Right renal pelvis (tissue), 4 donors: ENCODE results near the gene PDZD2. TPM values are rescaled to one million over a fixed set of nuclear protein-coding genes. Genes with fewer than 3 reads are reported as not detected.
A peak's percentile ranks its signal among the peaks of the same experiment; 100 is the strongest.

Source experiments
- DNase-seq, 4 donors: peaks; one replicate each; pipeline ENCODE4 v3.0.0-alpha.2; 2013; ENCODE audit warnings: low read depth in 4 of 4, low spot score in 3 of 4, missing footprints in 1 of 4
- polyA plus RNA-seq, 4 donors: library from polyadenylated mRNA; unstranded; fragments of 120-200 nt; gene quantifications; one replicate each; pipeline ENCODE4 v1.2.1, GENCODE V29; 2013; ENCODE audit not compliant: insufficient read length in 4 of 4

The PDZD2 gene
- polyA plus RNA-seq, 4 donors = 14.9 to 21.5 (median 19.9) TPM

GRCh38 chr5:32088214-32088613, 449.3 kb downstream of the PDZD2 start:
- no peak for DNase-seq

- no peak for DNase-seq
Observed at GRCh38 chr5:32089146-32090000, 450.4 kb downstream of the PDZD2 start.

- no peak for DNase-seq
Observed at GRCh38 chr5:32090026-32090754, 451.3 kb downstream of the PDZD2 start.

GRCh38 chr5:32090755-32091128, 451.8 kb downstream of the PDZD2 start:
- DNase-seq = no peak

DNA sequence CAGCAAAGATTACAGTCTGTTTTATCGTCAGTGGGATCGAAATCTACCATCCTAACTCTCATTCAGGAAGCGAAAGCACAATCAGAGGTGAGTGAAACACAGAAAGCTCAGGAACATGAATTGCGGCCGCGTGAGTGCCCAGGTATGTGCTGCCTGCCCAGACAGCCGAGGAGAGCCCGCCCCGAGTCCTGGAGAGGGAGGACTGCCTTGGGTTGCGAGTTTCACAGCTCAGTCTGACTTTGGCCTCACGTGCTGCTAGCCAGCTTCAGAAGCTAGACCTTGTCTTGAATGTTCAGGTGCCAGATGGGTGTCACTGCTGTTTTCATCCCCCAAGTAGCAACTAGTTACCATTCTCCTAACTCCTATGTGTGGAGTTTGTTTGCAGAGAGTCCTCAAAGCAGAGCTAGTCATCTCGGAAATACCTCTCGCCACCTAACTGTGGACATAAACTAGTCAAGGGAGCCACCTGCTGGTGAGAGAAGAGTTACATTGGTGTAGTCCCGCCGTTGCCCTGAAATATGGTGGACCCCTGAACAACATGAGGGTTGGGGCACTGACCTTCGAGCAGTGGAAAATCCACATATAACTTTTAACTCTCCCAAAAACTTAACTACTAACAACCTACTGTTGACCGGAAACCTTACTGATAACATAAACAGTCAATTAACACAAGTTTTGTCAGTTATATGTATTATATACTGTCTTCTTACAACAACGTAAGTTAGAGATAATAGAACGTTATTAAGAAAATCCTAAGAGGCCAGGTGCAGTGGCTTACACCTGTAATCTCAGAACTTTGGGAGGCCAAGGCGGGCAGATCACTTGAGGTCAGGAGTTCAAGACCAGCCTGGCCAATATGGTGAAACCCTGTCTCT, 454.2 kb downstream of the PDZD2 start:
- DNase-seq = peak; percentile 54 to 67 (median 60)

DNA sequence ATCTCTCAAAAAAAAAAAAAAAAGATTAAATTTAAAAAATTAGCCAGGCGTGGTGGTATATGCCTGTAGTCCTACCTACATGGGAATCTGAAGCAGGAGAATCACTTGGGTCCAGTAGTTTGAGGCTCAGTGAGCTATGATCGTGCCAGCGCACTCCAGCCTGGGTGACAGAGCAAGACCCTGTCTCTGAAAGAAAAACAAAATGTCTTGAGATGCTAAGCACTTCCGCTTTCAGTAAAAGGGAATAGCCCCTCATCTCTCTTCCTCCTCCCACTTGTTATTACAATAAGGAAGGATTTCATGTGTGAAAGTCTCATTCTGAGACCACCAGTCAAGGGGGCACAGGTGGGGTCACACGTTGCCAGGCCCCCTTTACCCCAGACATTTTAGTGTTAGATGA, 455.8 kb downstream of the PDZD2 start:
- no peak for DNase-seq

DNA sequence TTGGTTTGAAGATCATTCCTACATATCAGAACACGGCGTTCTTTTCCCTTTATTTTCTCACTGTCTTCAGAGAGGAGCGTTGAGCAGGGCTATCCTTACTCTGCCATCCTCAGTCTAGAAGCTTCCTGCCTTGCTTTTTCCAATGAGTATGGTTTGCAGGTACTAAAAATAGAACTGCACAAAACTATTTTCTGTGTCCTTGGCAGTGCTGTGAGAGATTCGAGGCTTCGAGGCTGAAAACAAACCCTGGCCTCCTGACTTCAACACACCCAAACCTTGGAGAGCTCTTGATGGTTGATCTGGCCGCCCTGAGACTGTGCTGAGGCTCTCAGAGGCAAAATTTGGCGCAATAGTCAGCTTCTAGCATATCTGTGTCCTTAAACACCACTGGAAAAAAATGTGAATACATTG, 456.3 kb downstream of the PDZD2 start:
- no peak for DNase-seq

GRCh38 chr5:32096891-32097595, 458.1 kb downstream of the PDZD2 start:
- DNase-seq = no peak

GRCh38 chr5:32098291-32098690, 459.4 kb downstream of the PDZD2 start:
- DNase-seq = no peak

GRCh38 chr5:32098890-32099310, 460.0 kb downstream of the PDZD2 start:
- DNase-seq = no peak

DNA sequence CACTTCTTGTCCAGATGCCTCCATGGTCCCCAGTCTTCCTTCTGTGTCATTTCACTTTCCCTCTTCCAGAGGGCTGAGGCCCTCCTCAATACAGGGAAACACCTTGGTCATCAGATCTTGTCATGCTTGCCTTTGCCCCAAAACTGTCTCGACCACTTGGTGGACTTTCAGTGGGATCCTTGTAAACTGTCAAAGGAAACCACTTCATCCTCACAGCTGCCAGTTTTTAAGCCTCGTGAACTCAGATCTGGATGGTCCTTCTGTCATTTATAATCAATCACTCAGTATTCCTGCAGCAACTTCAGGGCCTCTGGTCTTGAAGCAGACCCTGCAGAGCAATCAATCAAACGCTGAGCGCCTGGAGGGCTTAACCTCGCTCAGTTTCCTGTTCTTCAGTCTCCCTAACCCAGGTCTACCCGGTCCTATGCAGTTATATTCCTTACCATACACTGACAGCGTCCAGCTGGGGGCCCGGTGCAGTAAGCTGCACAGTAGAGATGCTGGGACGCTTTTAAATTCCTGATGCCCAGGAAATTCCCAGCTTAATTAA, 460.6 kb downstream of the PDZD2 start:
- no peak for DNase-seq

DNA sequence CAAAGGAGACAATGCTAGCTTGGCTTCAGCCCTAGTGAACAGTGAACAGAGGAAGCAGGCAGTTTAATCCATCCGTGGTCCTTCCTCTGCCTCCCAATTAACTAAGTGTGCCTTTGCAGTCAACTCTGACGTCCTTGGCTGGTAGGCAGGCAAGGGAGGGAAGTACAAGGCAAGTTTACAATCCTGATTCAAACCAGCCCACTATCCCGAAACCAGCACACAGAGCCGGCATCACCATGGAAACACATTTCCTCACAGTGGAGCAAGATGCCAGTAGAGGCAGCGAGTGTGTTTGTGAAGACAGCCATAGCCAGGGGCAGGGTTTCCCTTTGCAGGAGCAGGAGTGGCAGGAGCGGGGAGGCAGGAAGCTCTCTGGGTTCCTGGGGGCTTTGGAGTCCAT, 461.3 kb downstream of the PDZD2 start:
- DNase-seq = no peak

DNA sequence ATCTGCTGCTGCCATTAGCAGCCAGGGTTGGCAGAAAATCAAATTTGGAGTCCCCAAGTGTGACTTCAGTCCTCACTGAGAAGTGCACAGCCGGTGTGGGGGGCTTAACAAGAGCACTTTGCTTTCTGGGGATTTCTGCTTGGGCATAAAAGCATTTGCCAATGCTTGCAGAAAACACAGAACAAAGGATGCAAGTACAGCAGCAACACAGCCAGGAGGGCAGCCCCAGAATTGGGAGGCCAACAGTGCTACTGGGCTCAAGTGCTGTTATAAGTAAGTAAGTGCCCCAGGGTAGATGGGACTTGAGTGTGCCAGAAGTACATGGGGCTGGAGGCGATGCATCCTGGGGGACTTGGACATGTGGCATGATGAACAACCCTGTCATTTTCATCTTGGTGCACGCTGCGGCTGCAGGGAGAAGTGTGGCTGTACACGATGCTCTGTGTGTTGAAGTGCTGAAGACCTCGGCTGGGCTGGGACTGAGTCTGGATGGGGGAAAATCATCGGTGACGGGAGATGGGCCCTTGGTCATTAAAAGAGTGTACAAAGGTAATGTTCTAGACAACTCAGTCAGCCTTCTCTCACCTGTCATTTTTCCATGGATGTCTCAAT, 461.9 kb downstream of the PDZD2 start:
- no peak for DNase-seq

DNA sequence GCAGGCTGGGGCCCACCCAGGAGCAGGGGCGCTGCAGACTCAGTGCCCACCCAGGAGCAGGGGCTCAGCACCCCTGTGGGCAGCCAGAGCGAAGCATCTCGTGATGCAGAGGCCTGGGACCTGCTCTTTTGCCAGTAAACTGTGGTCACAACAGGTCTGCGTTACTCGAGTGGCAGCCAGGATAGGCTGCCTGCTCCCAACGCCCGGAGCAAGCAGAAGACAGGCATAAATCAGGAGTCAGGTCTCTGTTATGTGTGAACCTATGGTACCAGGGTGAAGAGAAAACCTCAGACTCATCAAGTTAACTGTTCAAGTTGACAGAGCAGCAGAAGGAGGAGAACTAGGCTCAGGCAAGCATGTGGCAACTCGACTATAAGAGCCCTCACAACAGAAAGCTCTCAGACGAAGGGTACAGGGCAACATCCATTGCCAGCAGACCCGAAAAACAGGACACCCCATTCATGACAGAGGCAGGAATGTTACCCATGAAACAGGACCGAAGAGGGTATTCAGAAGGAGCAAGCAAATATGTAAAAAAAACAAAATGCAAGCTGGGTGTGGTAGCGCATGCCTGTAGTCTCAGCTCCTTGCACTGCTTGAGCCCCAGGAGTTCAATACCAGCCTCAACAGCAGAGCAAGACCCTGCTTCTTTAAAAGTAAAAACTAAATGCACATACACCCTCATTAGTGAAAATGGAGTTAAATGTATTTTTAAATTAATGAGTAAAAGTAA, 463.5 kb downstream of the PDZD2 start:
- DNase-seq = no peak

DNA sequence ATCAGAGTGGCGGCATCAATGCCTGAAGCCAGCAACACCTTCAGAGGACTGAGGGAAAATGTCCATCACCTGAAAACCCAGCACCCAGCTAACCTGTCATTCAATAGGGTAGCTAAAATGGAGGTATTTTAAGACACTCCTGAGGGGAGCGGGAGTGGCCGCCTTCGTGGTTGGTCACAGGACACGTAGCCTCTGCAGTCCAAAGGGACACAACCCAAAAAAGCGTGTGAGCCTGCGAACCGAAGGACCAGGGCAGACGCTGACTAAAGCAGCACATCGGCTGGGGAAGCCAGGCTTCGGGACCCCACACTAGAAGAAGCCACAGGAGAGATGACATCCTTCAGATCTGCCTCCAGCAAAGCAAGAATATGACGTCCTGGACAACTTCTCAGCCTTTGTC, 464.6 kb downstream of the PDZD2 start:
- DNase-seq = no peak

- DNase-seq = no peak
Observed at GRCh38 chr5:32107291-32107690, 468.4 kb downstream of the PDZD2 start.

DNA sequence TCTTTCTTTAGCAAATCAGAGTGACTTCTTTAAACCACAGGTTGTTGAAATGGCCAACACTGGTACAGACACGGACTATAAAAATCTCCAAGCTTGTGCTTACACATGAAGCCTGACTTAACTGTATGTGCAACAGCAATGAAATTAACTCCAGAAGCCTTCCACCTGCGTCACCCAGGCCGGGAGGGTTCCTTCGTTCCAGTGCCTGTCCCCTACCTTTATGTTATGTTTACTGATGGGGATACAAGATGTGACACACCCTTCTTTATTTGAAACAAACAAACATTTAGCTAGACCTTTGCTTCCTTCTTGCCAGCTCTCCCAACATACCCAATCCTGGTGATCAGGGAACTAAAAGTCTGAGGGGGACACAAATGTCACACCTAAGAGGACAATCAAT, 469.2 kb downstream of the PDZD2 start:
- DNase-seq = no peak

GRCh38 chr5:32109236-32109635, 470.3 kb downstream of the PDZD2 start:
- no peak for DNase-seq

GRCh38 chr5:32110111-32110696, 471.3 kb downstream of the PDZD2 start:
- no peak for DNase-seq
